Forelimb muscle (tissue), 1 donor: ENCODE results near the gene CDHR1. TPM values are rescaled to one million over a fixed set of nuclear protein-coding genes. Genes with fewer than 3 reads are reported as not detected.

Source experiments
- DNase-seq: peaks from one replicate; pipeline ENCODE4 v3.0.0-alpha.2; 2013; ENCODE audit warnings: low read depth
- polyA plus RNA-seq: library from polyadenylated mRNA; unstranded; fragments of 120-200 nt; gene quantifications from one replicate; pipeline ENCODE4 v1.2.1, GENCODE V29; 2013; ENCODE audit not compliant: insufficient read length

The CDHR1 gene
- polyA plus RNA-seq, 1 donor = 0.96 TPM

DNA sequence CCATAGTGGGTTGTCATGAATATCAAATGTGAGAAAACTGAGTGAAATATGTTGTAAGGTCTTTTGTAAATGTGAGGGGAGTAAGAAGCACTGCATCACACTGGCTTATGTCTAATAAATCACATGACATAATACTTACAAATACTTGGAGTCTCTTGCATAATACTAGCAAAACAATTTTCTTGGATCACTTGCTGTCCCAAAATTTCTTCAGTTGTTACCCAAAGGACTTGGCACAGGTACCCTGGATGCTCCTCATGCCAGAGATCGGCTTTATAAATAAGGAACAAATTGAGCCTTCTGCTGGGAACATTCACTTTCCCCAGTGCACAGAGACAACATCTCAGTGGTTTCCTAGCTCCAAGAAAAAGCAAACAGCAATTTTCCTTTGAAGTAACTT lies 36.0 kb downstream of the CDHR1 start:
- DNase-seq = no peak

DNA sequence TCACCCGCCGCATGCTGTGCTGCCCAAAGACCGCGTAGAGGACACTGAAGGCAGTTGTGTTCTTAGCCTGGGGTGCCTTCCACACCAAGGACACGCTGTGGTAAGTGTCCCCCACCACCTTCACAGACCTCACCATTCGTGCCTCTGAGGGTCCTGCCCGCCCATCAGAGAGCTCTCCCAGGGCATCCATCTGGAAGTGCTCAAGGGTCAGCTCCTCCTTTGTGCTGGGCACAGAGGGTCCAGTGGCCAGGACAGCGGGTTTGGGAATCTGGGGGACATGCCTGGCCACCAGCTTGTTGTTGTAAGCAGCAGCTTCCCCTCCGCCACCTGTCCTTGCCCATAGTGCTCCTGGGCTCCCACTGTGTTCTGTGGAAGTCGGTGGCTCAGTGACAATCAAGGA lies 38.0 kb downstream of the CDHR1 start:
- DNase-seq = no peak

- DNase-seq = no peak
These were observed 39.6 kb downstream of the CDHR1 start for GRCh38 chr10:84233940-84234339.

DNA sequence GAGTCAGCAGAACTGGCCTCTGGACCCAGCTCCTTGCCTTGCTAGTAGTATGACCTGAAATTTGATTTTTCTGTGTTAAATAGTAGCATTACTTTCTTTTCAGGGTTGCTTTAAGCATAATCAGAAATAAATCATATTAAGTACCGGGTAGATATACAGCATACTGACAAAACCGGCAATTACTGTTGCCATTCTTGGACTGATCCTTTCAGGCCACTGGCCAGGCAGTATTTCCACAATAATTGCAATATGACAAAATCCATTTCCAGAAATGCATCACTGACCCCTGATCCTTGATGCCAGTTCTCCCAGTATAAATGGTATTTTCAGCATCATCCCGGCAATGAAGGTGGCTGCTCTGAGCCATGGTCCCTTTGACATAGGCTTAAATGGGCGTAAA lies 40.1 kb downstream of the CDHR1 start:
- DNase-seq = no peak

GRCh38 chr10:84235096-84235495 lies 40.8 kb downstream of the CDHR1 start:
- no peak for DNase-seq

GRCh38 chr10:84236807-84237198 lies 42.5 kb downstream of the CDHR1 start:
- DNase-seq = no peak

GRCh38 chr10:84237199-84238051 lies 43.1 kb downstream of the CDHR1 start:
- DNase-seq = no peak

- DNase-seq = no peak
These were observed 44.6 kb downstream of the CDHR1 start for GRCh38 chr10:84238909-84239308.

GRCh38 chr10:84241185-84241790 lies 47.0 kb downstream of the CDHR1 start, which contains the start of gene LRIT1:
Gene LRIT1 (minus strand): TSS chr10:84241546. CDS start chr10:84241439, 107 bp downstream.
- no peak for DNase-seq

DNA sequence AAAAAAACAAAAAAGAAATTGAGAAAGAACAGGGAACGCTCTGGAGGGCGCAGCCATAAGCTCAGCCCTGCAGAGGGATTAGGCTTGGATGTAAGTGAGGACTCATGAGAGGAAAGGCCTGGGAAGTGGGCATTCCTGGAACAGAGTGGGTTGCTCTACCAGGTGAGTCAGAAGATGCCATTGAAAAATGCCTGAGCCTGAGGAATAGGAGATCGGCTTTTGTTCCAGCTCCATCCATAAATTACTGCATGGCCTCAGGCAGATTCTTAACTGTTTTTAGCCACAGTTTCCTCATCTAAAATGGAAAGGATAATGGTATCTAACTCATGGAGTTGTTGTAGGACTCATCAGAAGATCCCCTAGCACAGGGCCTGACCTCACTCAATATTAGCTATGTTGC lies 49.4 kb downstream of the CDHR1 start:
- DNase-seq = no peak

GRCh38 chr10:84244651-84245270 lies 50.4 kb downstream of the CDHR1 start, which contains the start of gene RGR:
Gene RGR (plus strand): TSS chr10:84245053. CDS start chr10:84245091, 38 bp downstream.
- peak; percentile 20 for DNase-seq

- no peak for DNase-seq
These were observed 53.2 kb downstream of the CDHR1 start for GRCh38 chr10:84247496-84247895.

DNA sequence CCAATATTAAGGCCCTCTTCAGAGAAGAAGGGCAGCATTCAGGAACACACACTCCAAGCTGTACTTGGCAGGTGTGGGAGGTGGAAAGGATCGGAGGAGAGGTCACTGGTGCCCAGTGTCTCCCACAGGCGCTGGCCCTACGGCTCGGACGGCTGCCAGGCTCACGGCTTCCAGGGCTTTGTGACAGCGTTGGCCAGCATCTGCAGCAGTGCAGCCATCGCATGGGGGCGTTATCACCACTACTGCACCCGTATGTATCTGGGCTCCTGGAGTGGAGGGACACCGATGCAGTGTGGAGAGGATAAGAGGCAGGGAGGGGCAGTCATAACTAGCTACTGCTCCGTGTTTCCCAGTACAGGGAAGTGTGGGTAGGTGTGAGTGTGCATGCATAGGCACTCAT lies 54.5 kb downstream of the CDHR1 start:
- DNase-seq = no peak

DNA sequence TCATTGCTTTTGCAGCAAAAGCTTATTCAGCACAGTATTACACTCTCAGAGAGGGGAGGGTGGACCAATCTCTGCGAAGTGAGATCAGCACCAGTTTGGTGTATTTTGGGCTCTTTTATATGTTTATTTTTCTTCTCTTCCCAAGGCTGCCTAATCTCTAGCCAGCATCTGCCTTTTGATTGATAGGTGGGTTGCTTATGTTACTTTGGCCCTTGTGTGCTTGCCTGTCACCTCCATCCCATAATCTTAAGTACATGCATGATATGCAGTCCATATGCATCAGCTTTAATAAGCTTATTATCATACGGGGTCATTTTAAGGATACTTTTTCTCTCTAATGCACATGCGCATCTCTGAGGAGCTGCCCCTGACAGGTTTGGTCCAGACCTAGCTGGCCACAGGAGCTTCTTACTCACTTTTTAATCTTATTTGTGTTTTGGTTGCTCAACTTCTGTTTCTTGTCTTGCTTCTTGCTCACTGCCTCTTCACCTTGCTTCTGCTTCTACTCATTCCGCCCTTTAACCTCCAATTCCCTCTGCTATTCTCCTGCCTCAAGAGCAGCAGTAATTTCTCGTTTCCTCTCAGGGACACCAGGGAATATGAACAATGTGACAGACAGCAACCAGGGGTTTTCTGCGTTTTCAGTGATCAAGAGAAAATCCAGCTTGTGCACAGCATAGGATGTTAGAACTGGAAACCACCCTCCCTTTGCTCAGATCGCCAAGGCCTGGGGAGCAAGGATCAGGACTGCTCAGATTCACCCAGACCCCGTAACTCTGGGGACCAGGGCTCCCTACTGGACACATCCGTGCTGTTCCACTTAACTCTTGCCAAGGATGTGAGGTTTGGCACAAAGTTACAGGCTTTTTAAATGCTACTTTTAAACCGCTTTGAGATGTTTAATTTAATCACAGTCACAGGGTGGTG lies 60.5 kb downstream of the CDHR1 start:
- DNase-seq = no peak

DNA sequence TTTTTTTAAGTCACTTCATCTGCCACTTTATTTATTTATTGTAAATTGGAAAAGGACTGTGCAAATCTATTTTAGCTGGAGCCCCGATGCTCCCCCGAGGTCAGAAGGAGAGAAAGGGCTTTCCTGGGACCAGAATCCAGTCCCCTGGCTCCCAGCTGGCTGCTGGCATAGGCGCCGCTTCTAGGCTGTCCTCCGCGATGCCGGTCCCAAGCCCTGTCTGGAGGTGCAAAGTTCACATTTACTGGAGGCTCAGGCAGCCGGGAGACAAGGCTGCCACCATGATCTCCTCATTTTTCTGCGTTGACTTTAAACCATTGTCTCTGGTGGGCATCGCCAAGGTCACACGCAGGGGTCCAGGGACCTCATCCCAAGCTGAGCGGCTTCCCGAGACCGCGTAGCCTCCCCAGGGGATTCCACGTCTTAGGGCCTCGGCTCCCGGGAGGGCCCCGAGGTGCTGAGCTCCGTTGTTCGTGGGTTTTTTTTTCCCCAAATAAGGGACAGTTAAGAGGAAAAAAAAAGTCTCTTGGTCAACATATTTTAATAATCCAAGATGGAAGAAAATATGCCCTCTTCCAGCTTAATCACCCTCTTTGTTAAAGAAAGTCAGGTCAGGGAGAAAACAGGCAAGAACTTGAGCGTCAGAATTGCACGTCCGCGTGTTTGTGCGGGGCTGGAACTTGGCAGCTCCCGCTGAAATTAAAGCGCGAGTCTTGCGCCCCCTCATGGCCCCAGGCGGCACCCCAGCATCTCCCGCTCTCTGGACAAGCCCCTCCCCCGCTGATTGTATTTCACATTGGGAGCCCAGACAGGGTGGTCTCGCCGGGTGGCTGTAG lies 62.4 kb downstream of the CDHR1 start:
- no peak for DNase-seq

GRCh38 chr10:84257343-84258020 lies 63.1 kb downstream of the CDHR1 start:
- no peak for DNase-seq

DNA sequence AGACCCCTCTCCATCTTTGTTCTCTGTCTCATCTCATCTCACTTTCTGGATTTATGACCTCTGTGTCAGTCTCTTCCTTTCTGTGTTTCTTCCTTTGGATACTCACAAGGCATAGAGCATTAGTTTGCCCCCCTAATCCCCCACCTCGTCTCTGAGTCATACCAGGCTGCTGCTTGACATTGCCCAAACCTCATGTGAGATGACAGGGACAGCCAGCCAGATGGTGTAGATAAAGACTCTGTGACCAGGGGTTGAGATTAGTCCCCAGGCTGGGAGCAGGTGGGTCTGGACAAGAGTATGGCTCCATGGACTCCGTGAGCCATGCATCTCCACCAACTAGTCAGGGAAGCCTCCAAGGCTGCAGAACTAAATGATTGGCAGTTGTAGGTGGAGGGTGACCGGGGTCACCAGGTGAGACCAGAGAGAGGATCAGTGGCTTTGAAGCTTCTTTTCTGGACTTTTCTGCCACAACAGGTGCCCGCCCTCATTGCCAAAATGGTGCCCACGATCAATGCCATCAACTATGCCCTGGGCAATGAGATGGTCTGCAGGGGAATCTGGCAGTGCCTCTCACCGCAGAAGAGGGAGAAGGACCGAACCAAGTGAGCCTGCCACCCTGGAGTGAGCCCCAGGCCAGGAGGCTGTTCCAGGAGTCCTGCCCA lies 63.8 kb downstream of the CDHR1 start:
- no peak for DNase-seq

- DNase-seq = no peak
These were observed 67.0 kb downstream of the CDHR1 start for GRCh38 chr10:84261236-84261915.
